GM12891 (cell line): ENCODE data around the gene MUC5AC.

ENCODE experiments used
- DNase-seq: peaks from one replicate; pipeline ENCODE4 v3.0.0; 2011; ENCODE audit warnings: low spot score; ENCODE audit not compliant: insufficient read length
- FAIRE-seq: peaks from 2 replicates; lab custom pipeline; 2011; peaks lifted over from hg19 to GRCh38; lab: Jason Lieb, UNC
- PAX5 ChIP-seq: IDR thresholded peaks from 2 replicates; pipeline ENCODE4 v1.6.1; 2011; ENCODE audit warnings: low read length, moderate library complexity, mild to moderate bottlenecking; ENCODE audit not compliant: insufficient read depth, severe bottlenecking
- POLR2A ChIP-seq: IDR thresholded peaks from 2 replicates; pipeline ENCODE4 v1.6.1; 2011; ENCODE audit warnings: low read depth, low read length, control low read depth
- POLR2AphosphoS5 ChIP-seq: IDR thresholded peaks from 2 replicates; pipeline ENCODE4 v1.6.1; 2011; ENCODE audit warnings: low read depth, low read length, control low read depth
- POU2F2 ChIP-seq: IDR thresholded peaks from 2 replicates; pipeline ENCODE4 v1.6.1; 2011; ENCODE audit warnings: low read depth, mild to moderate bottlenecking, control low read depth, low read length, moderate library complexity
- SPI1 ChIP-seq: IDR thresholded peaks from 2 replicates; pipeline ENCODE4 v1.6.1; 2011; ENCODE audit warnings: low read depth, low read length, control low read depth
- TAF1 ChIP-seq: IDR thresholded peaks from 2 replicates; pipeline ENCODE4 v1.6.1; 2011; ENCODE audit warnings: low read depth, low read length, control low read depth

Gene MUC5AC

DNA sequence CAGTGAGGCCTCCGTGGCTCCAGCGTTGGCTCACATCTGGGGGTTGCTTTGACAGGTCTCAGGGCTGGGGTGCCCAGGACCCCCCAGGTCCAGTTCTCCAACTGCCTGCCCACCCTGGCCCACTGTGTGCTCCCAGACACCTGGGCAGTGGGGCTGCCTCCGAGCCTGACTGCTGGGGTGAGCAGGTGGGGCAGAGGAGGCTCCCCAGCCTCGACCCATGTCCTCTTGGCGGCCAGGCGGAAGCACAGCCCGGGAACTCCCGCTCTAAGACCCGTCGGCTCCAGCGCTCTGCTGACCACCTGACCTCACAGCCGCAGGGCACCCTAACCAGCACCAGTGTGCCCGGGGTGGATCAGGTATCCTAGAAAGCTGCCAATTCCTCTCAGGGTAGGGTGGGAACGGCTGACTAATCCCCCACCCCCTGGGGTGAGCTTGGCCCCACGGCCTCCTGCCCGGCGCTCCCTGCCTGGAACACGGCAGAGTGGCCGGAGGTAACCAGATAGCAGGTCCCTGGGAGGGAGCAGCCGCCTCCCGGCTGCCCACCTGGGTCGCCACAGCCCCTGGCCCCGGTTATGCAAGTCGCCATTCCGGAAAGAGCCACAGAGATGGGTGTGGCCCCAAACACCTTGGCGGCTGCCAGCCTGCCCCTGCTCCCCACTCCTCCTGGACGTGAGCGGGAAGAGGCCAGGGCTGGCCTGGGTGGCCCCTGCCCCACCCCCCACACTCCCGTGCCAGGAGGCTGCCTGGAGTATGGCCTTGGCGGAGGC is 45.9 kb downstream of the MUC5AC start:
- no peak for TF ChIP-seq POLR2AphosphoS5
- no peak for TF ChIP-seq PAX5
- TF ChIP-seq POLR2A = no peak
- no peak for TF ChIP-seq TAF1
- no peak for TF ChIP-seq POU2F2
- no peak for TF ChIP-seq SPI1
- FAIRE-seq = no peak

DNA sequence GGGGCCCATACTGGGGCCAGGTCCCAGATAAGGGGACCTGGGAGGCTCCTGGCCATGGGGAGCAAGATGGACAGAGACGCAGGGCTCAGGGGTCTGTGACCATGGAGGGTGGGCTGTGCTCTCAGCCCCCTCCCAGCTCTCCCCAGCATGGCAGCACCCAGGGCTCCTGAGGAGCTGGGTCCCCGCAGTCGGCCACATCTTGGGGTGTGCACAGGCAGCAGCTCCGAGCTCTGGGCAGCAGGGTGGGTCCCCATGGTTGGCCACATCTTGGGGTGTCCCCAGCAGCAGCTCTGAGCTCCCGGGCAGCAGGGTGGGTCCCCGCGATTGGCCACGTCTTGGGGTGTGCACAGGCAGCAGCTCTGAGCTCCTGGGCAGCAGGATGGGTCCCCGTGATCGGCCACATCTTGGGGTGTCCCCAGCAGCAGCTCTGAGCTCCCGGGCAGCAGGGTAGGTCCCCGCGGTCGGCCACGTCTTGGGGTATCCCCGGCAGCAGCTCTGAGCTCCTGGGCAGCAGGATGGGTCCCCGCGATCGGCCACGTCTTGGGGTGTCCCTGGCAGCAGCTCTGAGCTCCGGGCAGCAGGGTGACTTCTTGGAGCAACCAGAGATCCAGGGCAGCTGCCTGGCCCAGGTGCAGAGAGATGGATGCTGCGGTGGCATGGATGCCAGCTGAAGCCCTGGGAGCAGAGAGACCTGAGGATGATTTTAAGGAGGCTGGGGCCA is 46.8 kb downstream of the MUC5AC start:
- TF ChIP-seq PAX5 (no peak), POU2F2 (no peak), POLR2AphosphoS5 (no peak), SPI1 (no peak), POLR2A (no peak), TAF1 (no peak)
- FAIRE-seq (no peak), DNase-seq (no peak)

More for the DNA sequence above, 45.9 kb downstream of the MUC5AC start:
- DNase-seq = no peak

DNA sequence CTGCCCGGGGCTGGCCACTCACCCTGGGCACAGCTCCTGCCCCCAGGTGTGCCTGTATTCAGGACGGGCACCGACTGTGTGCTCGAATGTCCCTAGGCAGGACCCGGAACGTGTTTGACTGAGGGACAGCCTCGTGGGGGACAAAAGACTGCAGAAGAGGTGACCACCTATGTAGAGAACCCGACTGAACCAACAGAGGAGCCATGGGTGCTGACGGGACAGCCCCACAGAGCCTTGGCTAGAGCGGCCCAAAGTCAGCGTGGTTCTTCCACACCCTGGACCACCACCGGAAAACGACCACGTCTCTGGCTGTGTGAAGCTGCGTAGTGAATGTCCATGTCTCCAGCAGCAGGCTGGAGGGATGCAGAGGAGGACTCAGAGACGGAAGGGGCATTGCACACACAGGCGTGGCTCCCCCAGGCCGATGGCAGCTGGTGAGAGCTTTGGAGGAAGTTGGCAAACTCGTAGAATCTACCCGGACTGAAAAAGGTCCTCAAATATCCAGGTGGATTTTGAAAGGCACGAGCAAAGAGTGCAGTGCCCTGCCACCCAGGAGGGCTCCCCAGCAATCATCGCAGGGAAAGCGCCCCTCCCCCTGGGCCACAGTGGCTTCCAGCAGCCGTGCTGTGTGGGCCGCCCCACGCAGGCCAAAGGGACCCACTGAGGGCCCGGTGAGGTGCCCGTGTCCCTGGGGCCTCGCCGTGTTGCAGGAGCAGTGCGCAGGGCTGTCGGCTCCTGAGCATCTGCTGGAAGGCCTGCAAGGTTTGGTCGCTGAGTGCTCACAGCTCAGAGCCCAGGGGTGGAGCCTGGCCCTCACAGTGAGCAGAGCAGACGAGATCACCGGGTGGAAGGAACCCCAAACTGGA is 47.6 kb downstream of the MUC5AC start:
- DNase-seq (no peak), FAIRE-seq (no peak)
- TF ChIP-seq POU2F2 (no peak), TAF1 (no peak), SPI1 (no peak), PAX5 (no peak), POLR2A (no peak), POLR2AphosphoS5 (no peak)

DNA sequence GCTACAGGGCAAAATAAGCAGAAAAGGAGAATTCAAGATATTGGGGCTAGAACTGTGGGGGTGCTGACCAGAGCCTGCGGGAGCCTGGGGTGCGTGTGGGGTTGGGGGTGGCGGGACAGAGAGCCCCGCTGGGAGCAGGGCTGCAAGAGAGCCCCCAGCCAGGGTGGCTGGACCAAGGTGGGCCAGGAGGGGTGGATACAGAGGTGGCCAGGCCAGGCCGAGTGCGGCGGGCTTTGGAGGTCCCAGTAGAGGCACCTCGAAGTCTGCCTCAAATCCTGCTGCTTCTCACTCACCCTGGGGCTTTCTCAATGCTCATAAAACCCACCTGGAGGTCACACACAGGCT is 48.2 kb downstream of the MUC5AC start:
- FAIRE-seq (no peak), DNase-seq (no peak)
- TF ChIP-seq POU2F2 = no peak
- no peak for TF ChIP-seq SPI1
- TF ChIP-seq TAF1 = no peak
- TF ChIP-seq PAX5 = no peak
- TF ChIP-seq POLR2A = no peak
- TF ChIP-seq POLR2AphosphoS5 = no peak

DNA sequence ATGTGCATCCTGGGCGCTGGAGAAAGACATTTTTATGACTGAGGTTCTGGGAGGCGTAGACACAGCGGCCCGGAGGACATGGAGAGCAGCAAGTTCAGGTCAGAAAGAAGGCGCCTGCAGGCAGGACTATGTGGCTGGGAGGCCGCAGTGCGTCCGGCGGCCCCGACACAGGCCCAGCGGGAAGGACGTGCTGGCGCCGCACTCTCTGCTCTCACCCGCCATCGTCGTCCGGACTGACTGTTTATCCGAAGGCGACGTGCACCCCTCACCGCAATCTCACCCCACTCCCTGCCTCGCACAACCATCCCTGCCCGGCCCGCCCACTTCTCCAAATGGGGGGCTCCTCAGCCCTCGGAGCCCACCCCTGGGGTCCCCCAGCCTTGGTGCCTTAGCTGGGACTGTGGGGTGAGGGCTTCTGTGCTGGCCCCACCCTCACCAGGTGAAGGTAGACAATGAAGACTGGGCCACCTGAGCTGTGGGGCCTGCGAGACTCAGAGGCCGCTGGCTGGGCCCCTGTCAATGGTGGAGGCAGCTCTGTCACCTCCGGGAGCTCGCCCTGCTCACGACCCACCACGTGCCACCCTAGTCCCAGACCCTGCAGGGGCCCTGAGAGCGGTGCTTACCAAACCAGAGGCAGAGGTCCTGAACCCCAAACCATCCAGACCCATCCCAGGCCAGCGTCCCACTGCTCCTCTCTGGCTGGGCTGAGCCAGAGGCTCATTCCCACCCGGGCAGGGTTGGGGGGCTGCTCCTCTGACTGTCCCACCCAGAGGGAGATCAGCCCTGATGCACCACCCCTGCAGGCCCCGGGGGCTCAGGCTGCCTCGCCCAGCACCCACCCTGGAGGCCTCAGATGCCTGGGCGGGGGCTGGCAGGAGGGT is 48.9 kb downstream of the MUC5AC start:
- TF ChIP-seq PAX5 = no peak
- no peak for TF ChIP-seq SPI1
- TF ChIP-seq POLR2A = no peak
- no peak for TF ChIP-seq TAF1
- TF ChIP-seq POLR2AphosphoS5 = no peak
- TF ChIP-seq POU2F2 = no peak
- no peak for FAIRE-seq
- DNase-seq = no peak

DNA sequence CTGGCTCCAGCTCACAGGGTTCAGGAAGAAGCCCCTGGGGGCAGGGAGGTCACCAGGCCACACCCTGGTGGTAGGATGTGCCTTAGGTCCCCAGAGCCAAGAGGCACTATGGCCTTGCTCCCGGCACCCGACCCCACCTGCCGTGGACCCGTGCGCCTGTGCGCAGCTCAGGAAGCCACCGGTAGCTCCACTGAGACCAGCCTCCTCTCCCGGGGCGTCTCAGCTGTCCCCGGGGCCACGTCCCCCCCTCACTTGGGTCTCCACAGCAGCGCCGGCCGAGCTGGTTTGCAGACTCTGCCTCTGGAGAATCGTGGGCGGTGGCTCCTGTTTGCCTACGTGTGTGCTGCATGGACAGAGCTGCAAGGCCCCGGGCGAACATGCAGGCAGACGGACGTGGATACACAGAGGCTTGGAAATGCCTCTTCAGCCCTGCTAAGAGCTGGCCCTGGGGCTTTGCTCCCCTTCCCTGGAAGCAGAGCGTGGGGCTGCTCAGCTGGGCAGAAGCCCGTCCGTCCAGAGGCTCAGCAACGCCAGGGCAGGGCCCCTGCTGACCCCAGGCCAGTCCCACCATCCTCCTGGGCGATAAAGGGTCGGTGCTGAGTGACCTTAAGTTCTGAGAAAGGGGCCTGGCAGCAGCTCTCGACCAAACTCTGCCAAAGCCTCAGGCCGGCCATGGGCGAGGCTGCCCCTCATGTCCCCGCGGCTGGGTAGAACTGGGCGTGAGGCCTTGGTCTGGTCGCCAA is 49.8 kb downstream of the MUC5AC start:
- no peak for DNase-seq
- TF ChIP-seq TAF1 = no peak
- no peak for TF ChIP-seq PAX5
- TF ChIP-seq POU2F2 = no peak
- no peak for TF ChIP-seq POLR2A
- TF ChIP-seq SPI1 = no peak
- no peak for TF ChIP-seq POLR2AphosphoS5
- no peak for FAIRE-seq

DNA sequence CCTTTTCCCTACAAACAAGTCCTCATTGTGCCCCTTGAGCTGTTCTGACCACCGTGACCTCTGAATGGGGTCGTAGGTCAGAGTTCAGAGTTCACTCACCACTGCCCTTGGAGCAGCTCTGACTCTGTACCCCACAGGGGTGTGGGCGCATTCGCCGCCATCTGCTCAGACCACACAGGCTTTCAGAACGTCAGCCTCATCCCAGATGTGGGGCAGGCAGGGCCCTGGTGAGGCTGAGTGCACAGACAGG is 50.3 kb downstream of the MUC5AC start:
- FAIRE-seq = no peak
- no peak for TF ChIP-seq PAX5
- TF ChIP-seq POU2F2 = no peak
- TF ChIP-seq POLR2AphosphoS5 = no peak
- TF ChIP-seq POLR2A = no peak
- DNase-seq = no peak
